ENCODE results near the gene GSTM3. TPM values are rescaled to one million over a fixed set of nuclear protein-coding genes. Genes with fewer than 3 reads are reported as not detected.

Gene GSTM3
- total and polyA plus RNA-seq, 7 donors: 10.1 to 79.8 (median 39.8) TPM

- TF ChIP-seq CTCF (IDR thresholded peaks at IDR 0.05): no peak
- no peaks in the 10 kb centered on the region for H3K4me1 ChIP-seq
- H3K9me3 ChIP-seq: no peaks in the 10 kb centered on the region
- no peaks in the 10 kb centered on the region for H3K27me3 ChIP-seq (ENCODE audit: insufficient read depth in 3 of 3, low read length in 2 of 3)
- 83 to 91% (median 83%) methylated on average over 11 of the region's 11 CpGs for WGBS, 3 donors
- intact Hi-C loops (cut with DNase I): loop anchor here in 1 of 2 donors (10.0 kb wide), 1 partner anchor 58 kb away; no protein-coding TSS in a partner anchor
- DNase-seq (peak in 1 of 2 donors; percentile 12), ATAC-seq (no peak)
- H3K4me3 ChIP-seq: no peak overlapping the region
- no peaks in the 10 kb centered on the region for H3K36me3 ChIP-seq (ENCODE audit: insufficient read depth in 1 of 2, low read depth in 1 of 2)
- no peak overlapping the region for H3K27ac ChIP-seq
Measured at GRCh38 chr1:109762821-109763645, 22.2 kb upstream of the GSTM3 start.

- H3K36me3 ChIP-seq (ENCODE audit: insufficient read depth in 1 of 2, low read depth in 1 of 2): no peaks in the 10 kb centered on the region
- intact Hi-C loops (cut with DNase I): loop anchor here in 1 of 2 donors (10.0 kb wide), 1 partner anchor 57 kb away; no protein-coding TSS in a partner anchor
- no peak overlapping the region for H3K27ac ChIP-seq
- 91 to 93% (median 92%) methylated on average over 7 of the region's 7 CpGs for WGBS, 3 donors
- no peaks in the 10 kb centered on the region for H3K4me1 ChIP-seq
- no peak for ATAC-seq
- H3K9me3 ChIP-seq: no peaks in the 10 kb centered on the region
- H3K27me3 ChIP-seq (ENCODE audit: insufficient read depth in 3 of 3, low read length in 2 of 3): no peaks in the 10 kb centered on the region
- no peak for TF ChIP-seq CTCF (IDR thresholded peaks at IDR 0.05)
- no peak overlapping the region for H3K4me3 ChIP-seq
- no peak for DNase-seq
Measured at GRCh38 chr1:109762039-109762585, 21.3 kb upstream of the GSTM3 start.

GRCh38 chr1:109761227-109762038 is 20.6 kb upstream of the GSTM3 start:
- ATAC-seq (peak in 1 of 4 donors; percentile 36), DNase-seq (peak in 1 of 2 donors; percentile 35)
- H3K36me3 ChIP-seq (ENCODE audit: insufficient read depth in 1 of 2, low read depth in 1 of 2): no peaks in the 10 kb centered on the region
- no peaks in the 10 kb centered on the region for H3K4me1 ChIP-seq
- no peaks in the 10 kb centered on the region for H3K9me3 ChIP-seq
- no peak for TF ChIP-seq CTCF (IDR thresholded peaks at IDR 0.05)
- 70 to 87% (median 80%) methylated on average over 14 of the region's 14 CpGs for WGBS, 3 donors
- no peak overlapping the region for H3K27ac ChIP-seq
- no peak overlapping the region for H3K4me3 ChIP-seq
- H3K27me3 ChIP-seq (ENCODE audit: insufficient read depth in 3 of 3, low read length in 2 of 3): no peaks in the 10 kb centered on the region
- intact Hi-C loops (cut with DNase I): loop anchor here in 1 of 2 donors (10.0 kb wide), 1 partner anchor 57 kb away; no protein-coding TSS in a partner anchor

GRCh38 chr1:109760581-109761226 is 19.9 kb upstream of the GSTM3 start:
- H3K4me3 ChIP-seq: no peak overlapping the region
- H3K9me3 ChIP-seq: no peaks in the 10 kb centered on the region
- WGBS, 3 donors: 85 to 93% (median 88%) methylated on average over 7 of the region's 7 CpGs
- no peaks in the 10 kb centered on the region for H3K4me1 ChIP-seq
- ATAC-seq: no peak
- DNase-seq: no peak
- intact Hi-C loops (cut with DNase I): loop anchor here in 1 of 2 donors (10.0 kb wide), 1 partner anchor 56 kb away; no protein-coding TSS in a partner anchor
- H3K27ac ChIP-seq: no peak overlapping the region
- no peak for TF ChIP-seq CTCF (IDR thresholded peaks at IDR 0.05)
- no peaks in the 10 kb centered on the region for H3K27me3 ChIP-seq (ENCODE audit: insufficient read depth in 3 of 3, low read length in 2 of 3)
- H3K36me3 ChIP-seq (ENCODE audit: insufficient read depth in 1 of 2, low read depth in 1 of 2): no peaks in the 10 kb centered on the region

All from psoas muscle (tissue), 8 donors.